Cardiac septum (tissue), 1 donor: Measurements from ENCODE around the gene SIK3. TPM values are rescaled to one million over a fixed set of nuclear protein-coding genes. Genes with fewer than 3 reads are reported as not detected.

Source experiments
- DNase-seq: peaks from one replicate; pipeline ENCODE4 v3.0.0-alpha.2; 2020; ENCODE audit warnings: low spot score
- intact Hi-C: fragments of 100-400 bp; cut with DNase I; formaldehyde crosslinking; loops from one replicate; pipeline ENCODE4 v1.14.0; 2022
- total RNA-seq: library from RNA; stranded (reverse); fragmentation: NEBNext Ultra II Directional; extraction: Animal tissue kit (Norgen Biotek cat#: 25700); gene quantifications from one replicate; pipeline ENCODE4 v1.2.1, GENCODE V29; 2021
- donor health status: DM: no; HTN: no; CAD: no.

Gene SIK3
- total RNA-seq, 1 donor from 2014 or later = 47.4 TPM

- DNase-seq = no peak
- intact Hi-C loops = no loop called here
These were observed 111.6 kb downstream of the SIK3 start for GRCh38 chr11:116986521-116987105.

GRCh38 chr11:116984589-116984988 lies 113.6 kb downstream of the SIK3 start:
- intact Hi-C loops = no loop called here
- no peak for DNase-seq

- intact Hi-C loops = no loop called here
These were observed 114.0 kb downstream of the SIK3 start for GRCh38 chr11:116984186-116984585.

GRCh38 chr11:116981266-116981885 lies 116.9 kb downstream of the SIK3 start:
- intact Hi-C loops = no loop called here
- no peak for DNase-seq

More at GRCh38 chr11:116984186-116984585, 114.0 kb downstream of the SIK3 start:
- DNase-seq = no peak

- intact Hi-C loops = no loop called here
- no peak for DNase-seq
These were observed 118.0 kb downstream of the SIK3 start for GRCh38 chr11:116980136-116980793.

GRCh38 chr11:116976941-116977570 lies 121.2 kb downstream of the SIK3 start:
- no peak for DNase-seq
- intact Hi-C loops = no loop called here

- no peak for DNase-seq
These were observed 122.6 kb downstream of the SIK3 start for GRCh38 chr11:116975661-116976060.

GRCh38 chr11:116973270-116973669 lies 125.0 kb downstream of the SIK3 start:
- intact Hi-C loops = no loop called here
- no peak for DNase-seq

More at GRCh38 chr11:116975661-116976060, 122.6 kb downstream of the SIK3 start:
- intact Hi-C loops = no loop called here

GRCh38 chr11:116972691-116973090 lies 125.5 kb downstream of the SIK3 start:
- no peak for DNase-seq
- intact Hi-C loops = no loop called here

- DNase-seq = no peak
- intact Hi-C loops = no loop called here
These were observed 127.5 kb downstream of the SIK3 start for GRCh38 chr11:116970485-116971292.

- no peak for DNase-seq
These were observed 128.5 kb downstream of the SIK3 start for GRCh38 chr11:116969694-116970093.

GRCh38 chr11:116964269-116964668 lies 134.0 kb downstream of the SIK3 start:
- DNase-seq = no peak
- intact Hi-C loops = no loop called here

More at GRCh38 chr11:116969694-116970093, 128.5 kb downstream of the SIK3 start:
- intact Hi-C loops = no loop called here

GRCh38 chr11:116963813-116964212 lies 134.4 kb downstream of the SIK3 start:
- intact Hi-C loops = no loop called here
- no peak for DNase-seq

GRCh38 chr11:116962108-116962507 lies 136.1 kb downstream of the SIK3 start:
- intact Hi-C loops = no loop called here
- DNase-seq = no peak

GRCh38 chr11:116960930-116961329 lies 137.3 kb downstream of the SIK3 start:
- DNase-seq = no peak
- intact Hi-C loops = no loop called here

GRCh38 chr11:116958246-116958645 lies 140.0 kb downstream of the SIK3 start:
- no peak for DNase-seq
- intact Hi-C loops = no loop called here

GRCh38 chr11:116955949-116956348 lies 142.3 kb downstream of the SIK3 start:
- DNase-seq = no peak
- intact Hi-C loops = no loop called here

GRCh38 chr11:116955548-116955947 lies 142.7 kb downstream of the SIK3 start:
- intact Hi-C loops = no loop called here
- DNase-seq = no peak

GRCh38 chr11:116953530-116954285 lies 144.5 kb downstream of the SIK3 start:
- DNase-seq = no peak
- intact Hi-C loops = no loop called here
